ENCODE results near the gene CLSTN3.

CLSTN3 gene

DNA sequence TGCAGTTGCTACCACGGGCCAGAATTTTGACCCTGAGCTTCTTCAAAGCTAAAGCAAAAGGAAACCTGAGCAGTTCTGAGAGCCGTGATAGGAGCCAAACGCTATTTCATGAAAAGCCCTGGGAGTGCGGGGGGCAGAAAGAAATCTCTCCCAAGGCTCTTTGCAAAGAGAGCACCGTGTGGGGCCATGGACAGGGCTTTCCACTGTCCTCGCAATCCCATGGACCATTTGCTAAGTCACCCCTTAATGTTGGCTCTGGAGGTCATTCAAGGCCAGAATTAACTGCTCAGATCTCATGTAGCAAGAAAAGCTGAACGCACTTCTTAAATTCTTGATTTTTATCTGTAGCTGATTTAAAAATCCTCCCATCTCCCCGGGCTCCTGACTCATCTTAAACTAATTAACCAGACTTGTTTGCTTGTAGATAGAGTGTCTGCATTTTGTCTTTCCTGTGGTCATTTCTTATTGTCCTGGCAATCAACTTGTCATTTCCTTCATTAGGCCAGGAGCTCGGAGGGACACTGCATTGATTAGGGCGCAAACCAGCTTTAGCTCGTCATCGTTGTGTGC is 24.8 kb downstream of the CLSTN3 start:
- TF ChIP-seq CREB1 (IDR thresholded peaks at IDR 0.05; ENCODE audit: low read depth) (no peak), RAD21 (IDR thresholded peaks at IDR 0.05; ENCODE audit: low read depth) (no peak), TAF1 (IDR thresholded peaks at IDR 0.05; ENCODE audit: low read depth) (no peak), FOXM1 (IDR thresholded peaks at IDR 0.05; ENCODE audit: borderline replicate concordance, low read depth) (no peak), NFIC (IDR thresholded peaks at IDR 0.05) (no peak), EGR1 (IDR thresholded peaks at IDR 0.05) (no peak), ZBTB7A (IDR thresholded peaks at IDR 0.05; ENCODE audit: low read depth) (no peak)
- TF ChIP-seq, protein P1, sequence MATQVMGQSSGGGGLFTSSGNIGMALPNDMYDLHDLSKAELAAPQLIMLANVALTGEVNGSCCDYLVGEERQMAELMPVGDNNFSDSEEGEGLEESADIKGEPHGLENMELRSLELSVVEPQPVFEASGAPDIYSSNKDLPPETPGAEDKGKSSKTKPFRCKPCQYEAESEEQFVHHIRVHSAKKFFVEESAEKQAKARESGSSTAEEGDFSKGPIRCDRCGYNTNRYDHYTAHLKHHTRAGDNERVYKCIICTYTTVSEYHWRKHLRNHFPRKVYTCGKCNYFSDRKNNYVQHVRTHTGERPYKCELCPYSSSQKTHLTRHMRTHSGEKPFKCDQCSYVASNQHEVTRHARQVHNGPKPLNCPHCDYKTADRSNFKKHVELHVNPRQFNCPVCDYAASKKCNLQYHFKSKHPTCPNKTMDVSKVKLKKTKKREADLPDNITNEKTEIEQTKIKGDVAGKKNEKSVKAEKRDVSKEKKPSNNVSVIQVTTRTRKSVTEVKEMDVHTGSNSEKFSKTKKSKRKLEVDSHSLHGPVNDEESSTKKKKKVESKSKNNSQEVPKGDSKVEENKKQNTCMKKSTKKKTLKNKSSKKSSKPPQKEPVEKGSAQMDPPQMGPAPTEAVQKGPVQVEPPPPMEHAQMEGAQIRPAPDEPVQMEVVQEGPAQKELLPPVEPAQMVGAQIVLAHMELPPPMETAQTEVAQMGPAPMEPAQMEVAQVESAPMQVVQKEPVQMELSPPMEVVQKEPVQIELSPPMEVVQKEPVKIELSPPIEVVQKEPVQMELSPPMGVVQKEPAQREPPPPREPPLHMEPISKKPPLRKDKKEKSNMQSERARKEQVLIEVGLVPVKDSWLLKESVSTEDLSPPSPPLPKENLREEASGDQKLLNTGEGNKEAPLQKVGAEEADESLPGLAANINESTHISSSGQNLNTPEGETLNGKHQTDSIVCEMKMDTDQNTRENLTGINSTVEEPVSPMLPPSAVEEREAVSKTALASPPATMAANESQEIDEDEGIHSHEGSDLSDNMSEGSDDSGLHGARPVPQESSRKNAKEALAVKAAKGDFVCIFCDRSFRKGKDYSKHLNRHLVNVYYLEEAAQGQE (IDR thresholded peaks at IDR 0.05; ENCODE audit: low read depth): no peak
- TF ChIP-seq, protein P2, sequence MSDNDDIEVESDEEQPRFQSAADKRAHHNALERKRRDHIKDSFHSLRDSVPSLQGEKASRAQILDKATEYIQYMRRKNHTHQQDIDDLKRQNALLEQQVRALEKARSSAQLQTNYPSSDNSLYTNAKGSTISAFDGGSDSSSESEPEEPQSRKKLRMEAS (IDR thresholded peaks at IDR 0.05): no peak
- TF ChIP-seq, protein P3, sequence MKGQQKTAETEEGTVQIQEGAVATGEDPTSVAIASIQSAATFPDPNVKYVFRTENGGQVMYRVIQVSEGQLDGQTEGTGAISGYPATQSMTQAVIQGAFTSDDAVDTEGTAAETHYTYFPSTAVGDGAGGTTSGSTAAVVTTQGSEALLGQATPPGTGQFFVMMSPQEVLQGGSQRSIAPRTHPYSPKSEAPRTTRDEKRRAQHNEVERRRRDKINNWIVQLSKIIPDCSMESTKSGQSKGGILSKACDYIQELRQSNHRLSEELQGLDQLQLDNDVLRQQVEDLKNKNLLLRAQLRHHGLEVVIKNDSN (IDR thresholded peaks at IDR 0.05): no peak

DNA sequence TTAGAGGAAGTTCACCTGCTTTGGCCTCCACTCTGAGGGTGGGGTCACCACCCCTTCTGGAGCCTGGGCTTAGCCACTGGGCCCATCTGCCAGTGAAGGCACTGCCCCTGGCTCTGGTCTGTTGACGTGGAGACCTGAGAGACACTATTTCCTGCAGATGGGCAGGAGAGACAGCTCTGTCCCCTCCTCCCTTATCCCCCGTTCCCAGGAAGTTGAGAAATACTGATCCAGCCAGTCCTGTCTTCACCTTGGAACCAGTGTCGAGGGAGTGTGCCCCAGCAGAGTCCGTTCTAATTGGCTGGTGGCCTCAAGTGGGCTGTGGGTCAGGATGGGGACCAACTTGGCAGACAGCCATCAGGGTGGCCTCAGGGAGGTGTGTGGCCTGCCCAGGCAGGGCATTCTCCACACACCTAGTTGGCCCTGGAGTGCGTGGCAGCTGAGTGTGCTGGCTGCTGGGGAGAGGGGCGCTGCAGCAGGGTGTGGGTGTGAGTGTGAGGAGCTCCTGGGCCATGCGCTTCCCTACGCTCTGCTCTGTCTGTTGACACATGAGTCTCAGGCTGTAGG is 25.4 kb downstream of the CLSTN3 start:
- no peak for TF ChIP-seq CEBPB (IDR thresholded peaks at IDR 0.05)
- TF ChIP-seq ZBTB7A (IDR thresholded peaks at IDR 0.05; ENCODE audit: low read depth): no peak
- TF ChIP-seq YY1 (IDR thresholded peaks at IDR 0.05; ENCODE audit: low read depth): no peak
- no peak for TF ChIP-seq CREB1 (IDR thresholded peaks at IDR 0.05; ENCODE audit: low read depth)
- no peak for TF ChIP-seq TCF12 (IDR thresholded peaks at IDR 0.05; ENCODE audit: low read depth)
- TF ChIP-seq FOXM1 (IDR thresholded peaks at IDR 0.05; ENCODE audit: borderline replicate concordance, low read depth): no peak
- no peak for TF ChIP-seq EP300 (IDR thresholded peaks at IDR 0.05; ENCODE audit: borderline replicate concordance)
- TF ChIP-seq, protein P2 (IDR thresholded peaks at IDR 0.05): no peak
- no peak for TF ChIP-seq TAF1 (IDR thresholded peaks at IDR 0.05; ENCODE audit: low read depth)
- TF ChIP-seq RAD21 (IDR thresholded peaks at IDR 0.05; ENCODE audit: low read depth): no peak
- no peak for TF ChIP-seq TEAD4 (IDR thresholded peaks at IDR 0.05)

DNA sequence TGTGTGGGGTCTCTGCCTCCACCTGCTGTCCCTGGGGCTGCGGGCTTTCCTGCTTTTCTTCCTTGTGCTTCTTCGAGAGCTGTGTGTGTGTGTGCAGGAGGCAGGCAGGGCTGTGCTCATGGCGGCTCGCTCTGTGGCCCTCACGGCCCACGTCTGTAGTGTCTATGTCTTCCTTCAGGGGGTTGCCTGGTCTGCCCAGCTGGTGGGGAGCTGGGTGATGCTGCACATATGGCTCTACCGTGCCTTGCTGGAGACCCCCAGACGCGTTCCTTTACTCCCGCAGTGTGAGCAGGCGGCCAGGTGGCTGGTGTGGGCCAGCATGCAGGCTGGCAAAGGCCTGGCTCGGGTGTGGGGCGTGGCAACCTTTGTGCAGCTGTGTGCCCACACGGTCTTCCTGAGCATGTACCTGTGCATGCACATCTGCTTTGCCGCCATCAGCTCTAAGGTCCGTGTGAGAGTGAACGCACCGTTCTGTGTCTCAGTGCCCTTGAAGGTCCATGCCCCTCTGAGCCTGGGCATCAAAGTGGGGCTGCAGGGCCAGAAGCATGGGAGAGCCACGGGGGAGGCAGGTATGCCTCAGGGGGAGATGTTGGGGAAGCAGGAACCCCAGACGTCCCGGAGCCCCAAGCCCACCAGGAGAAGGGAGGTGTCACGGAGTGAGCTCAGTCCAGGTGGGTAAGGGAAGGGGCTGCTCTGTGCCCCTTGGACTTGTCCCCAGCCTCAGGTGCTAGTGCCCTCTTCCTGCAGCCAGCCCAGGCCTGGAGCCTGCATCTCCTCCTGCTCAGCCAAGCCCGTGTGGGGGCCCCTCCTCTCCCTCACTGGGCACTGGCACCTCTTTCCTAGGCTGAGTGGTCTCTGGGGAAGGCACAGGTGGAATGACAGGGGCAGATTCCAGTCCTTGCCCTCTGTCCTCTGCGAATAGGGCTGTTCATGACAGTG is 26.4 kb downstream of the CLSTN3 start:
- TF ChIP-seq TAF1 (IDR thresholded peaks at IDR 0.05; ENCODE audit: low read depth) (no peak), EGR1 (IDR thresholded peaks at IDR 0.05) (no peak), FOXM1 (IDR thresholded peaks at IDR 0.05; ENCODE audit: borderline replicate concordance, low read depth) (no peak), NFIC (IDR thresholded peaks at IDR 0.05) (no peak), YY1 (IDR thresholded peaks at IDR 0.05; ENCODE audit: low read depth) (no peak), TCF12 (IDR thresholded peaks at IDR 0.05; ENCODE audit: low read depth) (no peak), ZBTB7A (IDR thresholded peaks at IDR 0.05; ENCODE audit: low read depth) (no peak), CEBPB (IDR thresholded peaks at IDR 0.05) (no peak)

DNA sequence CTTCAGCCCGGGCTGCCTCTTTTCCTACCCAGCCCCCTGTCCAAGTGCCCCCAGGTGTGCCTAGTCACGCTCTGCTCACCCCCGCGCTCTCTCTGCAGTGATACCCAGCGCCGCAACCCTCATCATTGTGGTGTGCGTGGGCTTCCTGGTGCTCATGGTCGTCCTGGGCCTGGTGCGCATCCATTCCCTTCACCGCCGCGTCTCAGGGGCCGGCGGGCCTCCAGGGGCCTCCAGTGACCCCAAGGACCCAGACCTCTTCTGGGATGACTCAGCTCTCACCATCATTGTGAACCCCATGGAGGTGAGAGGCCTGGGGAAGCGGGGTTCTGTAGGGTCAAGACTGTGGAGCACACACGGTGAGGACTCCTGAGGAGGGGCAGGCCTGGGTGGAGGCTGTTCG is 27.2 kb downstream of the CLSTN3 start:
- TF ChIP-seq TCF12 (IDR thresholded peaks at IDR 0.05; ENCODE audit: low read depth) (no peak), YY1 (IDR thresholded peaks at IDR 0.05; ENCODE audit: low read depth) (no peak), RAD21 (IDR thresholded peaks at IDR 0.05; ENCODE audit: low read depth) (no peak), CREB1 (IDR thresholded peaks at IDR 0.05; ENCODE audit: low read depth) (no peak), EGR1 (IDR thresholded peaks at IDR 0.05) (no peak), EP300 (IDR thresholded peaks at IDR 0.05; ENCODE audit: borderline replicate concordance) (no peak), TEAD4 (IDR thresholded peaks at IDR 0.05) (no peak), FOXM1 (IDR thresholded peaks at IDR 0.05; ENCODE audit: borderline replicate concordance, low read depth) (no peak), ZBTB7A (IDR thresholded peaks at IDR 0.05; ENCODE audit: low read depth) (no peak), NFIC (IDR thresholded peaks at IDR 0.05) (no peak), TAF1 (IDR thresholded peaks at IDR 0.05; ENCODE audit: low read depth) (no peak), CEBPB (IDR thresholded peaks at IDR 0.05) (no peak)
- TF ChIP-seq, protein P3 (IDR thresholded peaks at IDR 0.05): no peak
- TF ChIP-seq, protein P1 (IDR thresholded peaks at IDR 0.05; ENCODE audit: low read depth): no peak
- TF ChIP-seq, protein P2 (IDR thresholded peaks at IDR 0.05): no peak
